H9 (cell line): ENCODE results near the gene STAG2. TPM values are rescaled to one million over a fixed set of nuclear protein-coding genes. Genes with fewer than 3 reads are reported as not detected.

ENCODE experiments used
- DNase-seq: peaks from one replicate; pipeline ENCODE4 v3.0.0-alpha.2; 2017
- H2AFZ ChIP-seq: one replicate; pipeline ENCODE4 v1.6.1; 2013; ENCODE audit warnings: mild to moderate bottlenecking, low read length, control low read depth, moderate library complexity
- H2AK5ac ChIP-seq: 2 replicates; pipeline ENCODE4 v1.6.1; 2013; ENCODE audit warnings: low read length, control low read depth, mixed read lengths; ENCODE audit not compliant: insufficient read length
- H2BK120ac ChIP-seq: one replicate; pipeline ENCODE4 v1.6.1; 2013; ENCODE audit warnings: low read depth, mild to moderate bottlenecking, low read length, control low read depth, inconsistent platforms; ENCODE audit not compliant: poor library complexity, severe bottlenecking
- H2BK12ac ChIP-seq: 2 replicates; pipeline ENCODE4 v1.6.1; 2013; ENCODE audit warnings: low read length, control low read depth, mixed read lengths, low read depth; ENCODE audit not compliant: insufficient read length
- H2BK15ac ChIP-seq: 2 replicates; pipeline ENCODE4 v1.6.1; 2013; ENCODE audit warnings: low read depth, low read length, control low read depth
- H2BK20ac ChIP-seq: one replicate; pipeline ENCODE4 v1.6.1; 2013; ENCODE audit warnings: low read depth, mild to moderate bottlenecking, low read length, control low read depth, inconsistent platforms; ENCODE audit not compliant: poor library complexity, severe bottlenecking
- H2BK5ac ChIP-seq: 2 replicates; pipeline ENCODE4 v1.6.1; 2013; ENCODE audit warnings: low read length, control low read depth, mixed read lengths; ENCODE audit not compliant: insufficient read length
- H3K14ac ChIP-seq: 2 replicates; pipeline ENCODE4 v1.6.1; 2013; ENCODE audit warnings: low read length, control low read depth; ENCODE audit not compliant: insufficient read depth
- H3K18ac ChIP-seq: 2 replicates; pipeline ENCODE4 v1.6.1; 2013; ENCODE audit warnings: low read depth, mild to moderate bottlenecking, mixed read lengths, low read length, control low read depth; ENCODE audit not compliant: insufficient read length
- H3K23ac ChIP-seq: 2 replicates; pipeline ENCODE4 v1.6.1; 2013; ENCODE audit warnings: low read length, control low read depth, mixed read lengths, low read depth; ENCODE audit not compliant: insufficient read length
- H3K23me2 ChIP-seq: 2 replicates; pipeline ENCODE4 v1.6.1; 2013; ENCODE audit warnings: low read depth, mild to moderate bottlenecking, mixed read lengths, low read length, control low read depth; ENCODE audit not compliant: insufficient read length, poor library complexity, severe bottlenecking
- H3K27ac ChIP-seq: 2 replicates; pipeline ENCODE4 v1.5.1; 2013; ENCODE audit warnings: low read length, control low read depth, mixed read lengths, low read depth; ENCODE audit not compliant: insufficient read length
- H3K27me3 ChIP-seq: 2 replicates; pipeline ENCODE4 v1.6.1; 2013; ENCODE audit warnings: low read length, control low read depth, inconsistent platforms; ENCODE audit not compliant: insufficient read depth
- H3K4ac ChIP-seq: 2 replicates; pipeline ENCODE4 v1.6.1; 2013; ENCODE audit warnings: low read depth, mild to moderate bottlenecking, control low read depth, inconsistent platforms, low read length, moderate library complexity
- H3K4me1 ChIP-seq: 2 replicates; pipeline ENCODE4 v1.6.1; 2013; ENCODE audit warnings: low read length, control low read depth, inconsistent platforms; ENCODE audit not compliant: insufficient read depth
- H3K4me2 ChIP-seq: 2 replicates; pipeline ENCODE4 v1.6.1; 2013; ENCODE audit warnings: low read length, control low read depth, mixed read lengths; ENCODE audit not compliant: insufficient read length, insufficient read depth
- H3K56ac ChIP-seq: 2 replicates; pipeline ENCODE4 v1.6.1; 2013; ENCODE audit warnings: low read depth, mild to moderate bottlenecking, mixed read lengths, low read length, control low read depth; ENCODE audit not compliant: insufficient read length
- H3K79me1 ChIP-seq: 2 replicates; pipeline ENCODE4 v1.6.1; 2013; ENCODE audit warnings: low read depth, mild to moderate bottlenecking, moderate library complexity, low read length, control low read depth, inconsistent platforms; ENCODE audit not compliant: insufficient read depth, poor library complexity, severe bottlenecking
- H3K79me2 ChIP-seq: 2 replicates; pipeline ENCODE4 v1.6.1; 2013; ENCODE audit warnings: low read length, control low read depth, inconsistent platforms; ENCODE audit not compliant: insufficient read depth
- H3K9ac ChIP-seq: 2 replicates; pipeline ENCODE4 v1.6.1; 2013; ENCODE audit warnings: low read length, control low read depth, mixed read lengths; ENCODE audit not compliant: insufficient read length; ENCODE audit errors: extremely low read depth
- H3K9me3 ChIP-seq: one replicate; pipeline ENCODE4 v1.6.1; 2013; ENCODE audit warnings: low read depth, low read length, inconsistent platforms; ENCODE audit not compliant: control insufficient read depth
- H3T11ph ChIP-seq: one replicate; pipeline ENCODE4 v1.6.1; 2013; ENCODE audit warnings: mild to moderate bottlenecking, low read length, control low read depth, inconsistent platforms
- H4K20me1 ChIP-seq: one replicate; pipeline ENCODE4 v1.6.1; 2013; ENCODE audit not compliant: control insufficient read depth, insufficient read length, insufficient read depth
- H4K5ac ChIP-seq: 2 replicates; pipeline ENCODE4 v1.6.1; 2013; ENCODE audit warnings: low read depth, mild to moderate bottlenecking, mixed read lengths, low read length, control low read depth; ENCODE audit not compliant: insufficient read length
- H4K8ac ChIP-seq: replicated peaks from 2 replicates; pipeline ENCODE4 v1.6.1; 2013; ENCODE audit warnings: low read length, control low read depth, mixed read lengths, low read depth; ENCODE audit not compliant: insufficient read length
- H4K91ac ChIP-seq: 2 replicates; pipeline ENCODE4 v1.6.1; 2013; ENCODE audit warnings: low read depth, mild to moderate bottlenecking, moderate library complexity, mixed read lengths, low read length, control low read depth; ENCODE audit not compliant: insufficient read length
- H3K27ac Mint-ChIP-seq, 3 experiments: 2 replicates in 2 of 3; 3 replicates in 1 of 3; pipeline ENCODE4 v1.8.0; 2020 to 2021; ENCODE audit warnings: mixed read lengths in 3 of 3, mild to moderate bottlenecking in 1 of 3, moderate library complexity in 1 of 3
- H3K27me3 Mint-ChIP-seq: 2 replicates; pipeline ENCODE4 v1.8.0; 2021; ENCODE audit warnings: low read depth, mild to moderate bottlenecking, moderate library complexity, mixed read lengths
- H3K36me3 Mint-ChIP-seq, 3 experiments: 2 replicates in 2 of 3; 3 replicates in 1 of 3; pipeline ENCODE4 v1.8.0; 2020 to 2021; ENCODE audit warnings: low read depth in 3 of 3, mixed read lengths in 3 of 3; ENCODE audit not compliant: insufficient read depth in 1 of 3
- H3K4me1 Mint-ChIP-seq, 2 experiments: 2 replicates each; pipeline ENCODE4 v1.8.0; 2020; ENCODE audit warnings: mixed read lengths in 2 of 2
- H3K4me3 Mint-ChIP-seq, 2 experiments: 2 replicates in 1 of 2; 3 replicates in 1 of 2; pipeline ENCODE4 v1.8.0; 2020 to 2021; ENCODE audit warnings: mild to moderate bottlenecking in 2 of 2, mixed read lengths in 2 of 2, moderate library complexity in 1 of 2
- H3K9me3 Mint-ChIP-seq, 2 experiments: 2 replicates in 1 of 2; 3 replicates in 1 of 2; pipeline ENCODE4 v1.8.0; 2020; ENCODE audit warnings: mild to moderate bottlenecking in 2 of 2, mixed read lengths in 2 of 2, moderate library complexity in 1 of 2
- CTCF ChIP-seq: fragments of 200-600 bp; sonication (generic); conservative IDR thresholded peaks from 3 replicates; pipeline ENCODE4 v1.8.0; 2021; ENCODE audit warnings: antibody characterized with exemption, mild to moderate bottlenecking
- WGBS: extraction: QIAGEN DNeasy Blood & Tissue Kit; methylation state at CpG from one replicate; pipeline ENCODE4 v1.1.7; 2013; ENCODE audit warnings: missing lambda C conversion rate, low lambda C conversion rate, mixed read lengths; ENCODE audit not compliant: insufficient read length; ENCODE audit errors: extremely low coverage; 5-methylcytosine and 5-hydroxymethylcytosine counted together
- total RNA-seq: library from RNA; stranded (reverse); gene quantifications from 2 replicates; pipeline ENCODE4 v1.2.1, GENCODE V29; 2021

The STAG2 gene
- total RNA-seq, 1 experiment from 2014 or later, result 81.6 TPM

- Mint-ChIP-seq H3K4me3 (no peak overlapping the region), H3K9me3 (peaks cover 10 to 50% of the 10 kb centered on the region in 2 experiments), H3K27ac (peak overlapping the region in 1 of 3 experiments; percentile 76; a peak in 3 of 7 replicates), H3K36me3 (peaks cover 0 to 5% (median 0%) of the 10 kb centered on the region in 3 experiments; a peak in 3 of 7 replicates), H3K4me1 (peaks cover 6 to 7% of the 10 kb centered on the region in 2 experiments), H3K27me3 (no peaks in the 10 kb centered on the region)
- H3K56ac ChIP-seq, result no peak overlapping the region
- no peak overlapping the region for H2BK120ac ChIP-seq
- H2BK12ac ChIP-seq, result no peak overlapping the region
- no peak overlapping the region for H2AK5ac ChIP-seq
- peaks cover 4% of the 10 kb centered on the region for H3K9me3 ChIP-seq
- no peak overlapping the region for H3T11ph ChIP-seq
- no peaks in the 10 kb centered on the region for H3K27me3 ChIP-seq
- H3K27ac ChIP-seq, result no peak overlapping the region
- H3K23ac ChIP-seq, result no peak overlapping the region
- TF ChIP-seq CTCF, result no peak
- H4K20me1 ChIP-seq, result no peaks in the 10 kb centered on the region
- no peak overlapping the region for H3K14ac ChIP-seq
- H4K5ac ChIP-seq, result no peak overlapping the region
- H2AFZ ChIP-seq, result no peak overlapping the region
- no peak overlapping the region for H2BK15ac ChIP-seq
- H3K4me2 ChIP-seq, result no peak overlapping the region
- H3K4ac ChIP-seq, result no peak overlapping the region
- no peak overlapping the region for H3K18ac ChIP-seq
- H3K79me2 ChIP-seq, result no peaks in the 10 kb centered on the region
- H4K91ac ChIP-seq, result no peak overlapping the region
- H4K8ac ChIP-seq, result no peak overlapping the region
- H3K79me1 ChIP-seq, result no peaks in the 10 kb centered on the region
- WGBS, result no CpG with 5 or more reads among the region's 2 CpGs
- no peaks in the 10 kb centered on the region for H3K23me2 ChIP-seq
- H3K9ac ChIP-seq, result no peak overlapping the region
- no peak for DNase-seq
- H2BK5ac ChIP-seq, result no peak overlapping the region
- H2BK20ac ChIP-seq, result no peak overlapping the region
- H3K4me1 ChIP-seq, result peaks cover 3% of the 10 kb centered on the region; the same call in 1 of the 2 replicates
Measured at GRCh38 chrX:123923211-123923610, 38.3 kb upstream of the STAG2 start.
